GM18907 (cell line): Measurements from ENCODE around the gene TNRC6C.
"Not testable (repeated sequence)": the region's sequence is repeated elsewhere in the genome, so short reads cannot be mapped to it uniquely, and the experiment has no call there.

ENCODE experiments used
- ATAC-seq: cut with Tn5 transposase; IDR thresholded peaks from one replicate; pipeline ENCODE4 v1.9.1; 2021; ENCODE audit warnings: mild to moderate bottlenecking, moderate library complexity; ENCODE audit not compliant: unreplicated experiment

The TNRC6C gene

DNA sequence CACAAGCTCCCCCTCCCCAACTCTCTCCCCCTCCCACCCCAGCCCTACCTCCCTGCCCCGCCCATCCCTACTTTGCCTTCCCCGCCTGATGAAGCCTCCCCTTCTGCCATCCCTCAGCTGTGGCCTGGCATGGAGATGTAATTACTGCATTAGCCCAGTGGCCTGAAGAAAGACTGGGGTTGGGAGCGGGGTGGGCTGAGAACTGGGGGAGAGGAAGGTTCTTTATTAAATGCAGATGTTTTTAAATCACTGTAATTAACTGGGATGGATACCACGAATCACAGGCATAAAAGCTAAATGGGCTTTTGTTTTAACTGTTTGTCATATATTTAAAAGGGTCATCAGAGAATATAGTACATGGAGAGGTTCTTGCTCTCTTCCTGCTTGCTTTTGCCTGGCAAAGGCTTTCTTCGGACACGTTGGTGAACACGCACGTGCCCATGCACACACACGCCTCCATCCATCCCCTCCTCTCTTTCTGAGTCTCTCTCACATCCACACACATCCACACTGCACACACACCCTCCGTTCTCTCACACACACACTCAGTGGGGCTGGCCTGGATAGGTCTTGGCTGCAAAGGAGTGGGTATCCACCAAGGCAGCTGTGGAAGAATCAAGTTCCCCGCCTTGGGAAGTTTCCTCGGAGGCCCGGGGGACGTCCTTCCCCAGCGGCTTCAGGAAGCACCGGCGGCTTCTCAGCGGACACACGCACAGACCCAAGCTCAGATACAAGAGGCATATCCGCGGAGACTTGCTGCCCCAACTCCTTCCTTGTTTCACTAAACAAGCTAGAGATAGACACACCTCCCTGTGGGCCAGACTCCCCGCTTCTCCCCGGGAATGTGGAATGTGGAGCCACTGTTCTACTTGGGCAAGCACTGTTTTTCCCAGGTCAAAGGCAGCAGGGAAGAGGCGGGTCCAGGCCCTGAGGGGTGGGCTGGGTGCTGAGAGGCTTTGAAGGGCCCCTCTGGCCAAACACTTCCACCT is 27.4 kb upstream of the TNRC6C start:
- no peak for ATAC-seq

DNA sequence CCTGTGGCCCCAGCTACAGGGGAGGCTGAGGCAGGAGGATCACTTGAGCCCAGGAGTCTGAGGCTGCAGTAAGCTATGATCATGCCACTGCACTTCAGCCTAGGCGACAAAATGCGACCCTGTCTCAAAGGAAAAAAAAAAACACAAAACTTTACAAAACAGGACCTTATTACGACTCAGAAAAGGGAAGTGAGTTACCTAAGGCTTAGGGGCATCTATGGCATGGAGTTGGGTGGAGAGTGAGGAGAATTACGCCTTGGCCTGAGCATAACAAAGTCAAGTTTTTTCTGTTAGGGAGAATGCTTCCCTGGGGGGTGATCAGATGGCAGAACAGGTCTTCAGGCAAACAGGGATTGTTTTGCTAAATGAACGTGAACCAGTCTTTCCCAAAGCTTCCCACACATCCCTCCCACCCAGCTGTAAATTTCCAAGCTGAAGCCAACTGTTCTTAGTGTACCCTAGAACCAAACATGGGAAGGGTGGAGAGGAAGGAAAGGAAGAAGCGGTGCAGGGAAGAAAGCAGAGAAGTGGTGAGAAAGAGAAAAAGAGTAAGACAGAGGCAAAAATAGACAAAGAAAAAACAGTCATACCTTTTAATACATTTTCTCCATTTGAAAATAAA is 24.6 kb upstream of the TNRC6C start:
- no peak for ATAC-seq

DNA sequence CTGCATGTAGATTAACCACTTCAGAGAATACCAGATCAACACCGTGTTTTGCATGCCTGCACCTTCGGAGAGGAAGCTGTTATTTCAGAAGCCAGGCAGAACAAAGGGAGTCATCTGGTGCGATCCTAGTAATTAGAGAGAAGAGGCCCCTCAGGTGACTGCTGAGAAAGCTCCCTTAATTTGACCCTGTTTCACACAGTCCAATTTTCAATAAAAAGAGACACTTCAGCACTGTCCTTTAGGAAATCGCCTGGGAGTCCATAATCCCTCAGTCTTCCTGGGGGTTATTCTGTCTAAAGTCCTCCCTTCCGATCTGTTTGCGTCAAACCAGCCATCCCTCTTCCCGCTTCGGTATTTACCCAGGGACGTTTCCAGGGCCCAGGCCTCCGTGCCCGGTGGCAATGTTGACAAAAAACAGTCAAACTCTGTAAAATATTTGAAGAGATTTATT is 23.4 kb upstream of the TNRC6C start:
- ATAC-seq: no peak

DNA sequence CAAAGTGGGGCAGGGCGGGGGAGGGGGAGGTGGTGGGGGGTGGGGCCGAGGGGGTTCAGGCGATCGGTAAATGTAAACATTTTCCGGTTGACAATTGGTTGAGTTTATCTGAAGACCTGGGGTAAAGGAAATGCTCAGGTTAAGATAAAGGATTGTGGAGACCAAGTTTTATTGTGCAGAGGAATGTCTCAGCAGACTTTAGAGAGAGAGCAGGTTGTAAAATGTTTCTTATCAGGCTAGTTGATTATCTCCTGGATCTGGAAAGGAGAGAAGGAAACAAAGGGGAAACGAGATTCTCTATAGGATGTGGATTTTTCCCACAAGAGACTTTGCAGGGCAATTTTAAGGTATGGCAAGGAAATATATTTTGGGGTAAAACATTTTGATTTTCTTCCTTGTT is 22.8 kb upstream of the TNRC6C start:
- not testable (repeated sequence) for ATAC-seq

DNA sequence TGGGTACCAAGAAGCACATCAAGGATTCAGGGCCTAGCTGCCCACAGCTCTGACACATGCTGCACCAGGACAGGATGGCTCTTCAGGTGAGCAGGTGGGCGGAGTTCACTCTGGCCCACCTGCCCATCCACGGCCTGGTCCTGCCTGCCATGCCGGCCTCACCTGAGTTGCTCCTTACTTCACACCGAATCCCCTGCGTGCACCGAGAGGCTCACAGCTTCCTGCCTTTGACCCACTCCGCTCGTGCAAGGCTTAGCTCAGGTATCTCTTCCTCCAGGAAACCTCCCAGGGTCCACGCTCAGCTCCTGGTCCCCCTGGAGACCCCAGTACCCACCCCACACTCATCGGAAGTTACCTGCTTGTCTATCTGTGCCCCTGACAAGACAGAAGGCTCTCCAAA is 21.6 kb upstream of the TNRC6C start:
- ATAC-seq: no peak

DNA sequence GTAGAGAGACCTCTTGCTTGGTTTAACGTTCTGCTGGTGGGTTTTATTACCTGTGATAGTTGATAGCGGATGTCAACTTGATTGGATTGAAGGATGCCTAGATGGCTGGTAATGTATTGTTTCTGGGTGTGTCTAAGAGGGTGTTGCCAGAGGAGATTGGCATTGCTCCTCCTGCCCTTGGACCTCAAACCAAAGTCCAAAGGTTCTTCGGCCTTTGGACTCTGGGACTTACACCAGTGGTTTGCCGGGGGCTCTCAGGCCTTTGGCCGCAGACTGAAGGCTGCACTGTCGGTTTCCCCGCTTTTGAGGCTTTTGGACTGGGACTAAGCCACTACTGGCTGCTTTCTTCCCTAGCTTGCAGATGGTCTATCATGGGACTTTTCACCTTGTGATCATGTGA is 17.5 kb upstream of the TNRC6C start:
- ATAC-seq: no peak

- ATAC-seq: no peak
Observed at GRCh38 chr17:77942112-77942988, 16.2 kb upstream of the TNRC6C start.

GRCh38 chr17:77943971-77944370 is 14.5 kb upstream of the TNRC6C start:
- no peak for ATAC-seq

DNA sequence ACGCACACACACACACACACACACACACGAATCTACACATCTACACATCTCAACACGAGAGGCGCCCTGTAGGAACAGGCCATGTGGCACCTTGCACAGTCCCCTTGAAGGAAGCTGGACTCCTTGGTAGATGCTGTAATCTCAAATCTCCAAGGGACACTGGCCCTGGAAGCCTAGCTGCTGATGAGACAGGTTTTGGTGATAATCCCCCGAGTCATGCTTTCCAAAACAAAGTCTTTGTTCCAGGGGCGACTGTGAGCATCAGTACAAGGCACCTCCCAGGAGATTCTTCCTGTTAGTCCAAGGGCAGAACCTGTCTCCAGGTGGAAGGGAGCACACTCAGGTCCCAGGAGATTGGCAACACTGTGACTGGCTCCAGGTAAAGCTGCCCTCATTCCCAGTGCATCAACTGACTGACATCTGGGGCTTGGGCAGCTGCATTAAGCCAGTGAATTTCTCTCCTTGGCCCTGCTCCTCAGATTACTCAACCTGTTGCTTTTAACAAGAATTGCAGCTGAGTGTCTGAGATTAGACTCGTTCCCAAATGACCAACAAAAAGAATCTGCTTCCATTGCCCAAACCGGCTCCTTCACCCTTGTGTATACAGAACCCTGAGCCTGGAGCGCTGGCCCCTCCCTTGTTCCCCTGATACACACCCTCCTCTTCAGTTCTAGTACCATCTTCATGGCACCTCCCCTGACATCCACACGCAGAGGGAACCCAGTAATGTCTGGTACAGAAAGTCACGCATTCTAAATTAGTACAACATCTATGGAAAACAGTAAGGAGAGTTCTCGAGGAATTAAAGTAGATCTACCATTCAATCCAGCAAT is 13.9 kb upstream of the TNRC6C start:
- ATAC-seq: no peak

GRCh38 chr17:77946900-77947645 is 11.4 kb upstream of the TNRC6C start:
- no peak for ATAC-seq

GRCh38 chr17:77948690-77949114 is 9.8 kb upstream of the TNRC6C start:
- ATAC-seq: no peak

DNA sequence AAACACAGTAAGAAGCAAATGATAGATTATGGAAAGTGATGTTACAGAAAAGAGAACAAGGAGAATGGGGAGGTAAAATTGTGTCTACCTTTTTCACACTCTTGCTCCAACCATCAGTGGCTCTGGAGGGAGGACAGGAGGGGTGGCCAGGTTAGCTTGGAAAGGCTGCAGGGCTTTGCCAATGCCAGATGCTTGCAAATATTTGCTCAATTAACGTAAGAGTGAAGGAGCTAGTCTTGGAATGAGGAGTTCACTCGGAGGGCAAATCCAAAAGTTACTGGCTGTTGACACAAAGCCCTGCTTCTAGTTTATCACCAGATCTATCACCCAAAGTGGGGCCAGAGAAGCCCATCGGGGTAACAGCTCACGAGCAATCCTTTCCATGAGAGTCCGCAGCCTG is 7.4 kb upstream of the TNRC6C start:
- ATAC-seq: no peak

- ATAC-seq: no peak
Observed at GRCh38 chr17:77952368-77952767, 6.1 kb upstream of the TNRC6C start.

GRCh38 chr17:77957235-77957856 is 1.2 kb upstream of the TNRC6C start:
- peak; percentile 26 for ATAC-seq

- peak; percentile 24 for ATAC-seq
Observed at GRCh38 chr17:77958716-77959125, 218 bp downstream of the TNRC6C start.

GRCh38 chr17:77959126-77959925 is 823 bp downstream of the TNRC6C start:
- ATAC-seq: no peak

- ATAC-seq: no peak
Observed at GRCh38 chr17:77959926-77960521, 1.5 kb downstream of the TNRC6C start.

GRCh38 chr17:77961741-77962140 is 3.2 kb downstream of the TNRC6C start:
- no peak for ATAC-seq
